ENCODE data around the gene PSMA4. TPM values are rescaled to one million over a fixed set of nuclear protein-coding genes. Genes with fewer than 3 reads are reported as not detected.

Gene PSMA4
- total RNA-seq, 2 experiments from 2014 or later: 220 to 226 TPM

- Mint-ChIP-seq H3K27ac (no peak overlapping the region), H3K36me3 (no peaks in the 10 kb centered on the region), H3K9me3 (no peaks in the 10 kb centered on the region), H3K27me3 (peaks cover 8% of the 10 kb centered on the region), H3K4me1 (ENCODE audit: low read depth) (no peaks in the 10 kb centered on the region), H3K4me3 (no peak overlapping the region)
- intact Hi-C loops (cut with micrococcal nuclease): no loop called here
- ChIA-PET POLR2A (no interaction called here), CTCF (no interaction called here)
- no peak for DNase-seq
Observed at GRCh38 chr15:78597583-78597982, 57.3 kb downstream of the PSMA4 start.

- H3K27me3 Mint-ChIP-seq: peaks cover 10% of the 10 kb centered on the region
- CTCF ChIA-PET: no interaction called here
- H3K4me3 Mint-ChIP-seq: no peak overlapping the region
- no peaks in the 10 kb centered on the region for H3K36me3 Mint-ChIP-seq
- POLR2A ChIA-PET: no interaction called here
- no peaks in the 10 kb centered on the region for H3K4me1 Mint-ChIP-seq (ENCODE audit: low read depth)
- H3K9me3 Mint-ChIP-seq: no peaks in the 10 kb centered on the region
- intact Hi-C loops (cut with micrococcal nuclease): no loop called here
- no peak for DNase-seq
- H3K27ac Mint-ChIP-seq: no peak overlapping the region
Observed at GRCh38 chr15:78598348-78598747, 58.1 kb downstream of the PSMA4 start.

GRCh38 chr15:78599189-78599588, 58.9 kb downstream of the PSMA4 start:
- ChIA-PET CTCF (no interaction called here), POLR2A (no interaction called here)
- Mint-ChIP-seq H3K4me1 (ENCODE audit: low read depth) (no peaks in the 10 kb centered on the region), H3K27ac (no peak overlapping the region), H3K4me3 (no peak overlapping the region), H3K36me3 (no peaks in the 10 kb centered on the region), H3K9me3 (no peaks in the 10 kb centered on the region), H3K27me3 (peaks cover 18% of the 10 kb centered on the region)
- intact Hi-C loops (cut with micrococcal nuclease): no loop called here
- no peak for DNase-seq

Other genes starting within 250 kb of the PSMA4 start
- 10 to 100 TPM; 50.1 to 51.3 TPM for gene SKIC8, start 240.8 kb upstream of the PSMA4 start, total RNA-seq
- not detected for gene CRABP1, start 200.1 kb upstream of the PSMA4 start, total RNA-seq
- 10 to 100 TPM; 52.8 to 53.7 TPM for gene IREB2, start 102.2 kb upstream of the PSMA4 start, total RNA-seq
- gene HYKK, start 32.9 kb upstream of the PSMA4 start, total RNA-seq: 1 to 10 TPM; 2.2 to 2.7 TPM
- gene CHRNA5, start 25.1 kb downstream of the PSMA4 start, total RNA-seq: 1 to 10 TPM; 4.0 to 4.5 TPM
- not detected for gene CHRNA3, start 80.6 kb downstream of the PSMA4 start, total RNA-seq
- gene CHRNB4, start 100.8 kb downstream of the PSMA4 start, total RNA-seq: not detected